GM18868 (cell line): ENCODE results near the gene THEM5.

ENCODE experiments used
- ATAC-seq: cut with Tn5 transposase; IDR thresholded peaks from one replicate; pipeline ENCODE4 v1.9.1; 2021; ENCODE audit warnings: mild to moderate bottlenecking, moderate library complexity; ENCODE audit not compliant: unreplicated experiment

The THEM5 gene

DNA sequence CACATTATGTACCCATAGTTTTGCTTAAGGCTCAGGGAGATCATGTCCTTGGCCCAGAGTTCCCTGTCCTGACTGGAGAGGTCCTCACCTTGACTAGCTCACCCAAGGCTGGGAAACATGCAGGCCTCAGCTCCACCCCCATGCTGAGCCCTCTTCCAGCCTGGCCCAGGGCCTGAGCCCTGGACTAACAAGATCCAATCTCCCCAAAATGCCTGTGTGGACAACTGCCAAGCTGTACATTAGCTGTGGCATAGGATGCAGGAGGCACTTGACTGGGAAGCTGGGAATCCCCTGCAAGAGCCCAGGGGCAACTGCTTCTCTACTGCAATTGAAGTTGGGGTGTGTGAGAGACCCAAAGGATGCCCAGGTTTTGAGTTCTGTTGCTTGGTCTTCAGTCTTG, 50.3 kb downstream of the THEM5 start:
- no peak for ATAC-seq

DNA sequence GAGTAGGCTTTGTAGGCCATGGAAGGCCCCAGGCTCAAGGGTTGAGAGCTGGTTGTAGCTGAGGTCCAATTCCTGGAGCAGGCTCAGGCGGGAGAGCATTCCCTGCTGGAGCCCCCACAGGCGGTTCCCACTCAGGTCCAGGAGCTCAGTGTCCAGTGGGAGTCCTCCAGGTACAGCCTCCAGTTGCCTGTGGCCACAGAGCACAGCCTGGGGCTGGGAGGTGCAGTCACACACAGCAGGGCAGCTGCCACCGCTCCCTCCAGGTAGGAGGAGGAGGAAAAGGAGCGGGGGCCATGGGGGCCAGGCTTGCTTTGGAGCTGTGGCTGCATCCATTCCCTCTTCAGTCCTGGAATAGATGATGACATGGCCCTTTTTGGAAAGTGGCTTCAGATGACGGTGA, 51.1 kb downstream of the THEM5 start:
- no peak for ATAC-seq

DNA sequence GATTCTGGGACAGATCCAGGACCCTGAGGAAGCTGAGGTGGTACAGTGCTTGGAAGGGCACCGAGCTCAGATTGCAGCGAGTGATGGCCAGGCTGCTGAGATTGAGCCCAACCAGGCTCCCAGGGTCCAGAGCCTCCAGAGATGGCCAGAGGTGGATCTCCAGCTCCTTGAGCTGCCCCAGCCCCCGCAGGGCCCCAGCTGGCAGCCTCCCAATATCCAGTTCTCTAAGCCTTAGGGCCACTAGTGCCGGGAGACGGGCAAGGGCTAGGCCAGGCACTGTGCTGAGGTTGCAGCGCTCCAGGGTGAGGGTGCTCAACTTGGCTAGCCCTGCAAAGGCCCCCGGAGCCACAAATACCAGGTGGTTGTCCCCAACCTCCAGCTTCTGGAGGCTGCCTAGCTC, 51.7 kb downstream of the THEM5 start:
- no peak for ATAC-seq

DNA sequence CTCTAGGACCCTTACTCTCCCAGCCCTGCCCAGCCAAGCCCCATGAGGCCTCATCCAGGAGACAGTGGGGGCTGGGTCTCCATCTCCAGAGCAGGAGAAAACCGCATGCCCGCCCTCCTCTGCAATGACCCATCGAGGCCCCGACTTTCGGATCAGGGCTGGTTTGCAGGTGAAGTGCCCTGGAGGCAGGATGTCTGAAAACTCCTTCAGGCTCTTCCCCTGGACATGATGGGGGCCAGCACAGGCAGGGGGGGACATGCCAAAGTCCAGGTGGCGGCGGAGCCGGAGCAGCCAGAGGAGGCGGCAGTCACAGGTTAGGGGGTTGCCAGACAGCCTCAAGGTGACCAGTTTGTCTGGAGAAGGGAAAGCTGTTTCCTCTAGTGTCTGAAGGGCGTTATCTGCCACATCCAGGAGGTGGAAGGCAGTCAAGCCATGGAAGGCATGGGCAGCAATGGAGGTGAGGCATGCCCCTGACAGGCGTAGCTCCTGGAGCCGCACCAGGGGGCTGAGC, 52.1 kb downstream of the THEM5 start:
- ATAC-seq, result no peak

DNA sequence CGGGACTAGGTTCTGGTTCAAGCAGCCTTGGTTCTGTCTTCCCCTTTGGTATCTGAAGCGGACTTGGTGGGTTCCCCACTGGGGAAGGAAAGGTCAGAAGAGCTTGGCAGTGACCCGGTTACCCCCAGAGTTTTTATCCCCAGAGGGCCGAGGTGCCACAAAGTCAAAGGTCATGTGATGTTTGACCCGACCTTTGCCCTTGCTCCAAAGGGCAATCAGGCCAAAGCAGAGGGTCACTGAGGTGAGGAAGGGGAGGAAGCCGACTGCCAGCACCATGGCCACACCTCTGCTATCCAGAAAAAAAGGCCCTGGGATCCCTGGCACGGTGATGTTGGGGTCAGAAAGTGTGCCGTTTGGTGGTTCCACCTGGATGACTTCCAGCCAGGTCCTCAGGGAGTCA, 52.7 kb downstream of the THEM5 start:
- no peak for ATAC-seq

DNA sequence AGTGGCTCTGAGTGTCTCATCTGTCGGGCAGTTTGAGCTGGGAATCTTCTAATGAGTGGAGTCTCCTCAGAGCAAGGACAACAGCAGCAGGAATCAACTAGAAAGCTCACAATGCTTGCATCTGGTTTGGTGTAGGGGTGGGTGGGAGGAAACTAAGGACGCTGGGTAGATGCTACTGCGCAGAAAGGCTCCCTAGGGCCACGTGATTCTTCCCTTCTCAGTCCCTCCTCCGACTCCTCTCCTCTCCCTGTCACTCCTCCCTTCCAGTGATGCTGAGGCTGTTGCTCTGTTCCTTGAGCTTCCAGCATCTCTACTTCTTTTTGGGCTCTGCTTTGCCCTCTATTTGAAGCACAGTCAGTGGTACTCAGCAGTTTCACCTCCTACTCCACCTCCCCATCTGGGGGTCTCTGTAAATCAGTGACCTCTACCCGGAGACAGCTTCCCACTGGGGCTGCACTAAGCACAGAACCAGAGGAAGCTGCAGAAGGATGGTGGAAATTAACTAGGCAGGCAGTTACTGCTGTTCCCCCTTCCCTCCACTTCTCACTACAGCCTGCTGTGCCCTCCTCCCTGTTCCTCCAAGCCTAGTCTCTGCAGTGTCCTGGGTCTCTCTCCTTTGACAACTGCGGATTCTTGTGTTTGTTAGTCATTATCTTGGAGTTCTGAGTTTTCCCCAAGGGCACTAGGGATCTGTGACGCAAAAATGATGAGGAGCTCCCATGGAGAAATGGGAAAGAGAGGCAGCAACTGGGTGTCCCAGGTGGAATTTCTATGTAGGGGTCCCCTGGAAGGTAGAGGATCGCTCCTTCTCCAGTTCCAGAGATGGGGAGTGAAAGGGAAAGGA, 54.1 kb downstream of the THEM5 start:
- ATAC-seq, result no peak

DNA sequence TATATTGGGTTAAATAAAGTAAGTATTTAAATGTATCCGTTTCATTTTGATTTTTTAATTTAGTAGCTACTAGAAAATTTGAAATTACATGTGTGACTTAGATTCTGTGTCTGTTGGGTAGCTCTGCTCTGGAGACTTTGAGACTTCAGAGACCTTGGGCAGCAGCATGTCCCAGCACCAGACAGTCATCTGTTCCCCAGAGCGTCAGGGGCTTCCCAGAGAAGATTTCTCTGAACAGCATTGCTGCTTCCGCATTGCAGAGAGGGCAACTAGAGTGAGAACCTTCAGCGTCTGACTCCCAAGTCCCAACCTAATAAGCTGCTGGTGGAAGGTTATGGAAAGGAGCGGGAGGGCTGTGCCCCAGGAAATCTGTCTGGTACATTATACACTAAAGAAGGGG, 54.9 kb downstream of the THEM5 start:
- no peak for ATAC-seq
